ENCODE results near the gene CNTN5. TPM values are rescaled to one million over a fixed set of nuclear protein-coding genes. Genes with fewer than 3 reads are reported as not detected.

Gene CNTN5
- total and polyA plus RNA-seq, 5 experiments from 2014 or later, result not detected

DNA sequence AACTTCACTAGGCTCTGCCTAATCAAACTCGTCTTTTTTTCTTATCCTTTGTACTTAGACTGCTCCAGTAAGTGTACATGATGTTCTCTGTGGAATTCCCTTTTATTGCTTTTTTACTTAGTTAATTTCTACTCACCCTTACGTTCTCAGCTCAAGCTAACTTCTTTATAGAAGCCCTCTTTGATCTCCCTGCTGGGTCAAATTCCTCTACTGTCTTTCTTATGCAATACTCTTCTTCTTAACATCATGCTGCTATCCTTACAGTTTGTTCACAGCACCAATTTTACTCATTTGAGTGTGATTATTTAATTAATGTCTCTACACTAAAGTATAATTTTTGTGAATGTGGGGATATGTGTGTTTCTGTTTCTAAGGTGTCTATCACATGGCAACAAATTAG, 498.3 kb downstream of the CNTN5 start:
- H3K4me1 Mint-ChIP-seq, result no peaks in the 10 kb centered on the region
- H3K27me3 Mint-ChIP-seq, result peaks cover 0 to 1% (median 0%) of the 10 kb centered on the region in 5 donors
- no peak for ATAC-seq
- no peaks in the 10 kb centered on the region for H3K36me3 Mint-ChIP-seq
- H3K27ac Mint-ChIP-seq, result no peak overlapping the region
- H3K9me3 Mint-ChIP-seq, result peaks cover 0 to 17% (median 3%) of the 10 kb centered on the region in 9 donors
- no peak for DNase-seq
- no peak overlapping the region for H3K4me3 Mint-ChIP-seq
- POLR2A ChIA-PET, result no interaction called here

DNA sequence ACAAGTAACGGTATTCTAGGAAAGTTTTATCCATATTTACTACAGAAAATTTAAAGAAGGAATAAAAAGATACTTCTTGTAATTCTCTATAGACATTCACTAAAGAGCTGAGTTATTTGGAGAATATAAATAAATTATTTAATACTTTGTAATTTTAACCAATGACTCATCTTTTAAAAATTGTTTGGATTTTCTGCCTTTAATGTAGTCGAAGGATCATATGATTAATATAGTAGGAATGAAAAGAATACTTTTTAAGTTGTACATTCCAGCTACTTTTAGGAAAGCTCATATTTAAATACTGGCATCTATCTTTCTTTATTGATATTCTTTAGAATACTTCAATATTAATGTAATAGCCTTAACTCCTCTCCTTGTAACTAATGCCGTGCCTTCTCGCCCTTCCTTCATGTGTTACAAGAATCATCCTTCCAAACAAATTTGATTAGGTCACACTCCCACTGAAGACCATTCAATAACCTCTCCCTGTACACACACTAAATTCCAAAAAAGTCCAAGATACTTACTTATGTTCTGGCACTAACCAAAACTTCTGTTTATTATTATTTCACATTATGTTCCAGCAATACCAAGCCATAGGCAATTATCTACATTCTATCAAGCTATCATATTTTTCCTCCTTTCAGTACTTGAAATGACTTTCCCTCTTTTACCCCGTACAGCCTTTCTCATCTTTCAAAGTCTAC, 501.9 kb downstream of the CNTN5 start:
- Mint-ChIP-seq H3K9me3 (peaks cover 0 to 24% (median 5%) of the 10 kb centered on the region in 9 donors), H3K27ac (no peak overlapping the region), H3K4me3 (no peak overlapping the region), H3K4me1 (no peaks in the 10 kb centered on the region), H3K27me3 (peaks cover 0 to 1% (median 0%) of the 10 kb centered on the region in 5 donors), H3K36me3 (no peaks in the 10 kb centered on the region)
- DNase-seq (no peak), ATAC-seq (no peak)
- POLR2A ChIA-PET, result no interaction called here

DNA sequence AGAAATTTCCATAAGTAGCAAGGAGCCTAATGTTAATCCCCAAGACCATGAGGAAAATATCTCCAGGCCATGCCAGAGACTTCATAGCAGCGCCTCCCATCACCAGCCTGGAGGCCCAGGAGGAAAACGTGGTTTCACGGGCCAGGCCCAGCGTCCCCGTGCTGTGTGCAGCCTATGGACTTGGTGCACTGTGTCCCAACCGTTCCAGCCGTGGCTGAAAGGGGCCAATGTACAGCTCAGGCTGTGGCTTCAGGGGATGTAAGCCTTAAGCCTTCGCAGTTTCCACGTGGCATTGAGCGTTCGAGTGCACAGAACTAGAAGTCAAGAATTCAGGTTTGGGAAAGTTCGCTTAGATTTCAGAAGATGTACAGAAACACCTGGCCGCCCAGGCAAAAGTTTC, 510.7 kb downstream of the CNTN5 start:
- H3K27ac Mint-ChIP-seq, result no peak overlapping the region
- H3K4me3 Mint-ChIP-seq, result no peak overlapping the region
- peaks cover 0 to 2% (median 0%) of the 10 kb centered on the region in 3 donors for H3K36me3 Mint-ChIP-seq
- POLR2A ChIA-PET, result no interaction called here
- no peaks in the 10 kb centered on the region for H3K27me3 Mint-ChIP-seq
- H3K9me3 Mint-ChIP-seq, result peaks cover 0 to 20% (median 10%) of the 10 kb centered on the region in 9 donors
- DNase-seq (no peak), ATAC-seq (no peak)
- H3K4me1 Mint-ChIP-seq, result no peaks in the 10 kb centered on the region

DNA sequence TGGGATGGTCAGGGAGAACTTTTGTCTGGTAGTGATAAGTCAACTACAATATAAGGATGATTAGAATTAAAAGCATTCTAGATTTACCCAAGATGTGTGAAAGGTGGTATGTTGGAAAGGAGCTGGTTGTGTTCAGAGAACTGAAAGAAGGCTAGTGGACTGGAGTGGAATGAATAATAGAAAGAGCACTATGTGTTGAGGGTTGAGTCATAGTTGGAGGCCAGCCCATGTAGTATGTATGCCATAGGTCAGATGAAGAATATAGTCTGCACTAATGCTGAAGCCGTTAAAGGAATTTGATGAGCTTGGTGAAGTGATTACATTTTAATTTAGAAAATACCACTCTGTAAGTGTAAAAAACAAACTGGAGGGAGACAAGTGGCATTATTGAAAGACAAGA, 514.1 kb downstream of the CNTN5 start:
- H3K36me3 Mint-ChIP-seq, result peaks cover 0 to 2% (median 0%) of the 10 kb centered on the region in 3 donors
- POLR2A ChIA-PET, result no interaction called here
- no peaks in the 10 kb centered on the region for H3K27me3 Mint-ChIP-seq
- DNase-seq (no peak), ATAC-seq (no peak)
- no peak overlapping the region for H3K27ac Mint-ChIP-seq
- H3K9me3 Mint-ChIP-seq, result peaks cover 2 to 13% (median 10%) of the 10 kb centered on the region in 9 donors
- no peaks in the 10 kb centered on the region for H3K4me1 Mint-ChIP-seq
- H3K4me3 Mint-ChIP-seq, result no peak overlapping the region

DNA sequence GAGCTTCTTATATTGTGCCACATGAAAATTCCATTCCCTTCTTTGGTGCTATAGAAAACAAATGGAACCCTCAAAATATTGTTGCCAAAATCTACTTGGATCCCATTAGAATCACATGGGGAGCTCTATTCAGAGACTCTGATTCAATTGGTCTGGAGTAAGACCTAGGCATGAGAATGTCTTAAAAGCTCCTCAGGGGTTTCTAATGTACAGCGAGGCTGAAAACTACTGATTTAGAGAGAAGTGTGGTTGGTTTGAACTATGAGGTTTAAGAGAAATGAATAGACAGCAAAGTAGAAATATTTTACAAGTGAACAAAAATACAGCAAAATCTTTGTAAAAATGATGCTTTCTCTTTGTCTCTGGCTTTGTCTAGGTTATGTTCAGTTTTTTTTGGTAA, 514.7 kb downstream of the CNTN5 start:
- no peaks in the 10 kb centered on the region for H3K4me1 Mint-ChIP-seq
- POLR2A ChIA-PET, result no interaction called here
- DNase-seq (no peak), ATAC-seq (no peak)
- peaks cover 0 to 2% (median 0%) of the 10 kb centered on the region in 3 donors for H3K36me3 Mint-ChIP-seq
- H3K27me3 Mint-ChIP-seq, result no peaks in the 10 kb centered on the region
- no peak overlapping the region for H3K4me3 Mint-ChIP-seq
- peaks cover 2 to 13% (median 10%) of the 10 kb centered on the region in 9 donors for H3K9me3 Mint-ChIP-seq
- no peak overlapping the region for H3K27ac Mint-ChIP-seq

DNA sequence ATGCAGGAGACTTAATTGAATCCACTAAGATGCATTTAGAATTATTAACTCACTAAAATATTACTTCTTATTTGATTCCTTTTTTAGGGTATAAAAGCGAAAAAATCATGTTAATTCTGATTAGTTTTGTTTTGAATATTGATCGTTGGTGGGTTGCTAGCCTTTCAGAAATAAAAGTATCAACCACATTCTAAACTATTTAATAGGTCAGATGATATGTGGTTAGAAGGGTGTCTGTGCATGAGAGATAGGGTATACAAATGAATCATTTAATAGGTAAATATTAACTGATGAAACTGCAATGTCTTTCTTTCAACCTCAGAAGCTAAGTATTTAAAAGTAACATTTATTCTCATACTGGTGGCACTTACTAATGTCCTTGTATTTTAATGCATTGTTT, 515.1 kb downstream of the CNTN5 start:
- no peaks in the 10 kb centered on the region for H3K27me3 Mint-ChIP-seq
- H3K27ac Mint-ChIP-seq, result no peak overlapping the region
- H3K36me3 Mint-ChIP-seq, result peaks cover 0 to 2% (median 0%) of the 10 kb centered on the region in 3 donors
- H3K4me1 Mint-ChIP-seq, result no peaks in the 10 kb centered on the region
- POLR2A ChIA-PET, result no interaction called here
- ATAC-seq, result no peak
- H3K4me3 Mint-ChIP-seq, result no peak overlapping the region
- no peak for DNase-seq
- H3K9me3 Mint-ChIP-seq, result peaks cover 2 to 12% (median 8%) of the 10 kb centered on the region in 9 donors

DNA sequence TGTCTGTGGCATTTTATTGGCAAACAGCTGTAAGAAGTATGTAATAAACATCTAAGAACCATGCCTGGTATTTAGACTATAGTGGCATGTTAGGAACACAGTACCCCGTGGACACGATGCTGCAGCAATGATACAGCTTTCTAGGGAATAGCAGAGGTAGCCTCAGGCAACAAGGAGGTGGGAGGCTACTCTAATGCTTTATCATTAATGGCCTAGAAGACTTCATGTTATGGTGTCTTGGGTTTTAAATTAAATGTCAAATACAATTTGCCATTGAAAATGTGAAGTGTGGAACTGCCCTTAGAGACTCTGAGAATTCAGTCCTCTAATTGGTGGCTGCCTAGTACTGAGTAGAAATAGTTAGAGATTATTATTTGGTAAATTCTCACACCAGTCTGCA, 516.9 kb downstream of the CNTN5 start:
- no peaks in the 10 kb centered on the region for H3K27me3 Mint-ChIP-seq

DNA sequence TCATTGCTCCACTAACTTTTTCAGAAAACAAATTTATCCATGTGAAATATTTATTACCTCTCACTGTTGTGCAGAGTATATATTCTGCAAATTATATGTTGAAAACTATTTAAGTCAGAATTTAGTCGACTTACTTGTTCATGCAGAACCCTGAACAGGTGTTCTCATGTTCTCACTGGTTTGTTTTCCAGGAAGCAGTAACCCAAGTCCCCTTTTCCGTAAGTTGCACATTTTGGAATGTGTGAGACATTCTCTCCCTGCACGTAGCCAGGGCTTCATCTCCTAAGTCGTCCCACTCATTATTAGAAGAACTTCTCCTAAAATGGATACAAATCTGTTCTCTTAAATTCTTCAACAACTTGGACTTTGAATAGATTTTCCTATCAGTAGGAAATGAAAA, 524.9 kb downstream of the CNTN5 start:
- Mint-ChIP-seq H3K36me3 (no peaks in the 10 kb centered on the region), H3K4me3 (no peak overlapping the region), H3K27ac (no peak overlapping the region), H3K9me3 (peaks cover 0 to 24% (median 11%) of the 10 kb centered on the region in 9 donors), H3K27me3 (no peaks in the 10 kb centered on the region), H3K4me1 (no peaks in the 10 kb centered on the region)
- no peak for DNase-seq
- POLR2A ChIA-PET, result no interaction called here
- ATAC-seq, result no peak

More for the DNA sequence above, 516.9 kb downstream of the CNTN5 start:
- H3K27ac Mint-ChIP-seq, result no peak overlapping the region
- ATAC-seq, result no peak
- no peaks in the 10 kb centered on the region for H3K36me3 Mint-ChIP-seq
- POLR2A ChIA-PET, result no interaction called here
- H3K4me1 Mint-ChIP-seq, result no peaks in the 10 kb centered on the region
- peaks cover 2 to 12% (median 10%) of the 10 kb centered on the region in 9 donors for H3K9me3 Mint-ChIP-seq
- no peak for DNase-seq
- H3K4me3 Mint-ChIP-seq, result no peak overlapping the region

DNA sequence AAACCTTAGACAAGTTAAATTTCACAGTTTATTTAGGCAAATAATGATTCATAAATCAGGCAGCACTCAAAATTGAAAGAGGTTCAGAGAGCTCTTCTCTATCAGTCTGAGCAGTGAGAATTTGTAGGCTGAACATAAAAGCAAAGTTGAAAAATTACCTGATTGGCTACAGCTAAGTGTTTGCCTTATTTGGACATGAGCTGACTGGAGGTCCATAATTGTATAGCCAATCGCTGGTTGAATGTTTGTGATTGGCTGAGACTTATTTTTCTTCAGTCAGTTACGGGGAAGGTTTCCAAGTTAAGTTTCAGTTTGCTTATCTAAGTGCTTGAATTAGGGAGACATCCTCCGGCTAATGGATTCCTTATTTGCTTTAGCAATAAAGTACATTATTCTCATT, 527.5 kb downstream of the CNTN5 start:
- no peak overlapping the region for H3K27ac Mint-ChIP-seq
- no peaks in the 10 kb centered on the region for H3K4me1 Mint-ChIP-seq
- DNase-seq, result no peak
- H3K9me3 Mint-ChIP-seq, result peaks cover 0 to 24% (median 7%) of the 10 kb centered on the region in 9 donors
- no peaks in the 10 kb centered on the region for H3K27me3 Mint-ChIP-seq
- POLR2A ChIA-PET, result no interaction called here
- no peaks in the 10 kb centered on the region for H3K36me3 Mint-ChIP-seq
- no peak for ATAC-seq
- no peak overlapping the region for H3K4me3 Mint-ChIP-seq

DNA sequence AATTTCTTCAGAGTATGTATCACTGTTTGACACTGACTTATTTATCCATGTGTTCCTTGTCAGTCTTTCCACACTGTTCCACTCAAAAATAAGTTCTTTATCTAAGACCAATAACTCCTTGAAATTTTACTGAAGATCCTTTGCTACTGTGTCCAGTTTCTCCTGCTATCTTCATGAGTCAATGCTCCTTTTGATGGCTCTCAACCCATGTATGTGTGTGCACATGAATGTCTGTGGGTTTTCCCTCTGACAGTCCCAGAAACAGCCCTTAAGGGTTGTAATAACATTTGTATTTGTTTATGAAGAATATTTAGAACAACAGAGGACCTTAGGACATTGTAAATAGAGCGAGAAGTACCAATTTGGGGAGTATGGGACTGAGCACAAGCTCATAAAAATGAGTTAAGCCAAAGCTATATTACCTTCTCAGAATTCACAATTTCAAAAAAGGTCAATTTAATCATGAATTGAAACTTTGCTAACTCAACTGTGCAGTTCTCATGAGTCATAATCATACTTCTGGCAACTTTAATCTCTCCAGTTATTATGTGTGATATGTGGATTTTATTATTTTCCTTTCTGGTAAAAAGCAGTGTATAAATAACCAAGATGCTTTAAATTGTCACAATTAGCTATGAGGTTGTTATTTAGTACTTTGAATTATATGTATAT, 533.6 kb downstream of the CNTN5 start:
- Mint-ChIP-seq H3K9me3 (peaks cover 0 to 14% (median 4%) of the 10 kb centered on the region in 9 donors), H3K36me3 (no peaks in the 10 kb centered on the region), H3K4me3 (no peak overlapping the region), H3K4me1 (no peaks in the 10 kb centered on the region), H3K27me3 (no peaks in the 10 kb centered on the region), H3K27ac (no peak overlapping the region)
- POLR2A ChIA-PET, result no interaction called here
- no peak for ATAC-seq
- no peak for DNase-seq

DNA sequence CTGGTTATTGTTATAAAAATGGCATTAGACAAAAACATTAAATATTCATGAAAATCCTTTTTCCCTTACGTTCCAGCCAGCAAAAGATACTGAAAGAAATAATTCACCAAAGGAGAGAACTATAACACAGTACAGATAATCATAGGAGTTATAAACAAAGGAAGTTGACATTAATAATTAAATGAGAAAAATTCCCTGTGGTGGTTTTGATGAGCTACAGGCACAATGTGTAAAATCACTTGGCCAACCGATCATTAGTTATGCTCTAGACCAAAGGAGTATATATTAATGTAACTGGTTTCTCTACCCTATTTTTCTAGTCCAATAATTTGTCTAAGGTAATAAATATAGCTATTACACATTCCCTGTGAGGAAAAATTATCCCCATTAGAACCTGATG, 534.7 kb downstream of the CNTN5 start:
- DNase-seq (no peak), ATAC-seq (no peak)
- Mint-ChIP-seq H3K4me3 (no peak overlapping the region), H3K9me3 (peaks cover 0 to 10% (median 3%) of the 10 kb centered on the region in 9 donors), H3K27ac (no peak overlapping the region), H3K4me1 (no peaks in the 10 kb centered on the region), H3K36me3 (no peaks in the 10 kb centered on the region), H3K27me3 (no peaks in the 10 kb centered on the region)
- POLR2A ChIA-PET, result no interaction called here

DNA sequence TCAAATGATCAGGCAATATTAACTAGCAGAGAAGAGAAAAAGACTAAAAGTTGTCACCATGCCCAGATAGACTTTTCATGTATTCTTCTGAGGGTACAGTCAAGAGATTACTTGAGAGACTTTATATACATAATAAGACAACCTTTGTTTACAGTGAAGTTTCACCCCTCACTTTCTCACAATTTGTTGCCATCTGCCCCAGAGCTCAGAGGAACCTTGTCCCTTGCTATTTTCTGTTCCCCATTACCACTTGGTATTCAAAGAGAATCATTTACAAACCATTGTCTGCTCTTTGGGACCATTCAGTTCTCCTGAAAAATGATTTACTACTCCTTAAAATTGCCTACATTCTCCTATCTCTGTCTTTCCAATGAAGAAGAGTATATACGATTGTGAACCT, 544.6 kb downstream of the CNTN5 start:
- peaks cover 0 to 33% (median 4%) of the 10 kb centered on the region in 9 donors for H3K9me3 Mint-ChIP-seq
- no peak overlapping the region for H3K27ac Mint-ChIP-seq
- H3K4me3 Mint-ChIP-seq, result no peak overlapping the region
- DNase-seq, result no peak
- H3K36me3 Mint-ChIP-seq, result no peaks in the 10 kb centered on the region
- H3K4me1 Mint-ChIP-seq, result no peaks in the 10 kb centered on the region
- no peak for ATAC-seq
- no peaks in the 10 kb centered on the region for H3K27me3 Mint-ChIP-seq
- POLR2A ChIA-PET, result no interaction called here

DNA sequence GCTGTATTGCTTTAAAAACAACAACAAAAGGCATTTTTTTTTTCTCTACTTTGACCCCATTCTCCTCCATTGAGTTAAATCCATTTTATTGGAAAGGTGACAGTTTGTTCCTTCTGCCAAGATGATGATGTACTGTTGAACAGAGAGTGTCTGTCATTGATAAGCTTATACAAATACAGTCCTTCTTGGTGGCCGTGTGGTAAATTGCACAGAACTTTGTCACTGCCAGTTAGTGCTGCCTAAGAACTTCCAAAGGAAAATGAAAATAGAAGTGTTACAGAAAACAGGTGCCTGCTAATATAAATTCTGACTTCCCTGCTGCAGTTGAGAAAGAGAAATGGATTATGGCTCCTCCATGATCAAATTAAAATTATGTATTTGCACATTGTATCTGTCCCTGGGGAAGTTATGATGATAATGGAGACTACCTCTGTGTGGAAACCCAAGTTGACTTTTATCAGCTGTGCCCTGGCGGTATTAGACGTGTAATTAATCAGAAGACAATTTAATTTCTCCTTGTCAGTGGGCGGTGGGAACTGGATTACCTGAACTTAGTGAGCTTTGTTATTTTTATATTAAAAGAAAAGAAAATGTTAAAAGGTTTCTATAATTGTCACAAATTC, 546.7 kb downstream of the CNTN5 start:
- Mint-ChIP-seq H3K27me3 (no peaks in the 10 kb centered on the region), H3K27ac (no peak overlapping the region), H3K4me3 (no peak overlapping the region), H3K9me3 (peaks cover 0 to 25% (median 3%) of the 10 kb centered on the region in 9 donors), H3K36me3 (no peaks in the 10 kb centered on the region), H3K4me1 (no peaks in the 10 kb centered on the region)
- ATAC-seq (no peak), DNase-seq (no peak)
- POLR2A ChIA-PET, result no interaction called here

Measured in naive thymus-derived CD8-positive, alpha-beta T cell (primary cell).